ENCODE data around the gene SLC10A4.

SLC10A4 gene

DNA sequence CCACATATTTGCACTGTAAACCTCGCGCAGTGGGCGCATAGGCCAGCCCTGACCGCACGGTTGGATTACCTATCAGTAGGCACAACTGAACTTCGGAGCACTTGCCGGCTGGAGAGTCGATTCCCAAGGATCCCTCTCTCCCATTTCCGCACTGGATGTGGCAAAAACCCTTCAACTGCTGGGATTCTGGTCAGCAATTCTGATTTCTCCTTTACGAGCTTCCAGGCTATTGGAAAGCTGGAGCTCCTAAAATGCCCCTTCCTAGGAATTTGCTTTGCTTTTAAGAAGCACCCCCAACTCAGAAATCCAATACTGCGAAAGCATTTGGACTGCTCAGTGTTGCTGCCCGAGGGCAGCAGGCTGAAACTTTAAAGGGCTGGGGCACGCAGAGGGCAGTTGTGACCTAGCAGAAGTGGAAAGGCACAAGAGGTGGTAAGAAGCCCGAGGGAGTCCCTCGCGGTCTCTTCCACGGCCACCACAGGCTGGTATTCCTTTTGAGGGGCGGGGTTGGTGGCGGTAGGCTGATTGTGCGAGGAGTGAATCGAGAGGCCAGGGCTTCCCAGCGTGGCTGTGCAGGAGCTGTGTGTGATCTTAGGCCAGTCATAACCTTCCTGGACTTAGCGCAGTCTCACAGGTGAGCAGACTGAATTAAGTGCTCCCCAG lies 8.5 kb downstream of the SLC10A4 start:
- TF ChIP-seq EZH2phosphoT487 (IDR thresholded peaks at IDR 0.05; ENCODE audit: low read length) (no peak), EZH2 (optimal IDR thresholded peaks at IDR 0.05; ENCODE audit: low read depth, low read length) (no peak)
- TF ChIP-seq, protein P1, sequence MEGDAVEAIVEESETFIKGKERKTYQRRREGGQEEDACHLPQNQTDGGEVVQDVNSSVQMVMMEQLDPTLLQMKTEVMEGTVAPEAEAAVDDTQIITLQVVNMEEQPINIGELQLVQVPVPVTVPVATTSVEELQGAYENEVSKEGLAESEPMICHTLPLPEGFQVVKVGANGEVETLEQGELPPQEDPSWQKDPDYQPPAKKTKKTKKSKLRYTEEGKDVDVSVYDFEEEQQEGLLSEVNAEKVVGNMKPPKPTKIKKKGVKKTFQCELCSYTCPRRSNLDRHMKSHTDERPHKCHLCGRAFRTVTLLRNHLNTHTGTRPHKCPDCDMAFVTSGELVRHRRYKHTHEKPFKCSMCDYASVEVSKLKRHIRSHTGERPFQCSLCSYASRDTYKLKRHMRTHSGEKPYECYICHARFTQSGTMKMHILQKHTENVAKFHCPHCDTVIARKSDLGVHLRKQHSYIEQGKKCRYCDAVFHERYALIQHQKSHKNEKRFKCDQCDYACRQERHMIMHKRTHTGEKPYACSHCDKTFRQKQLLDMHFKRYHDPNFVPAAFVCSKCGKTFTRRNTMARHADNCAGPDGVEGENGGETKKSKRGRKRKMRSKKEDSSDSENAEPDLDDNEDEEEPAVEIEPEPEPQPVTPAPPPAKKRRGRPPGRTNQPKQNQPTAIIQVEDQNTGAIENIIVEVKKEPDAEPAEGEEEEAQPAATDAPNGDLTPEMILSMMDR (IDR thresholded peaks at IDR 0.05; ENCODE audit: low read length), result no peak
- no peak overlapping the region for H3K4me3 ChIP-seq (ENCODE audit: low read length)
- H3K79me2 ChIP-seq (ENCODE audit: low read length), result no peaks in the 10 kb centered on the region
- H3K36me3 ChIP-seq (replicated peaks; ENCODE audit: insufficient read depth, low read length), result no peaks in the 10 kb centered on the region
- no peak overlapping the region for H3K27ac ChIP-seq (ENCODE audit: low read length)
- no peak overlapping the region for H3K9ac ChIP-seq (ENCODE audit: low read length)
- no peaks in the 10 kb centered on the region for H3F3A ChIP-seq (ENCODE audit: insufficient read depth, low read length)
- no peaks in the 10 kb centered on the region for H3K27me3 ChIP-seq (replicated peaks; ENCODE audit: insufficient read depth, low read length)
- no peaks in the 10 kb centered on the region for H3K4me1 ChIP-seq (ENCODE audit: low read length)
- H4K20me1 ChIP-seq (ENCODE audit: insufficient read depth, low read length), result no peaks in the 10 kb centered on the region
- no peak overlapping the region for H3K4me2 ChIP-seq (ENCODE audit: low read depth, low read length)
- H2AFZ ChIP-seq (ENCODE audit: low read length), result no peak overlapping the region
- no peaks in the 10 kb centered on the region for H3K9me2 ChIP-seq (replicated peaks; ENCODE audit: insufficient read depth, low read length)
- DNase-seq, result no peak
- no peaks in the 10 kb centered on the region for H3K9me3 ChIP-seq (replicated peaks; ENCODE audit: insufficient read depth, low read length)

DNA sequence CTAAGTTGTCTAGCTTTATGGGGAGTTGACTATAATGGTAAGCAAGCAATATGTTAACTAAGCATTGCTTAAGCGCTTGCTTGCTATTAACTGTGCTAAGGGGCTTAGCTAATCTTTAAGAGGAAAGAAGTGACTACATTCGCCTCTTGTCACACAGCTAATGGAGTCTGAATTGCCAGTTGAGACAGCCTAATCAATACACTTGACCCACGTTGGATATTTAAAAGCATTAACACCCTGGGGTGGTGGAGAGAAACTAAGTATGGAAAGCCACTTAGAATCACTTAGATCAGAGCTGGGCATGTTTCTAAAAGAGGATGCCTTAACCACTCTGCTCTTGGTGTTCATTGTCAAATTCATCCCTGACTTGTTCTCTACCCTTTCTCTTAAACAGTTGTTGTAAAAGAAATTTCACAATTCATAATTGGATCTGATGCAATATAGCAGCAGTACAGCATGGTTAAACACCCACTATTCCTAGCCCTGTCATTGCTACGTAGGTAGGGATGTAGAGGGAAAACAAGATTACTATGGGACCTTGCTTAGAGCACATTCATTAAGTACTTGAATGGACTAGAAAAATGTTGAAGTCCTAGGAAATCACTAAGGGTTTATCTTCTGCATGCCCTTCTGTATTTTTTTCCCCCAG lies 10.4 kb downstream of the SLC10A4 start:
- Histone ChIP-seq H2AFZ (ENCODE audit: low read length) (no peak overlapping the region), H3K9ac (ENCODE audit: low read length) (no peak overlapping the region), H3K79me2 (ENCODE audit: low read length) (no peaks in the 10 kb centered on the region), H3K9me2 (replicated peaks; ENCODE audit: insufficient read depth, low read length) (no peaks in the 10 kb centered on the region), H3F3A (ENCODE audit: insufficient read depth, low read length) (no peaks in the 10 kb centered on the region), H3K36me3 (replicated peaks; ENCODE audit: insufficient read depth, low read length) (no peaks in the 10 kb centered on the region), H3K9me3 (replicated peaks; ENCODE audit: insufficient read depth, low read length) (no peaks in the 10 kb centered on the region), H3K4me3 (ENCODE audit: low read length) (no peak overlapping the region), H3K4me2 (ENCODE audit: low read depth, low read length) (no peak overlapping the region), H3K4me1 (ENCODE audit: low read length) (0 out of 2 replicates have a peak, but pooled peaks cover under 1% of the 10 kb centered on the region), H3K27me3 (replicated peaks; ENCODE audit: insufficient read depth, low read length) (no peaks in the 10 kb centered on the region), H3K27ac (ENCODE audit: low read length) (no peak overlapping the region), H4K20me1 (ENCODE audit: insufficient read depth, low read length) (no peaks in the 10 kb centered on the region; the same call in 1 of the 2 replicates)
- no peak for DNase-seq
- no peak for TF ChIP-seq EZH2 (optimal IDR thresholded peaks at IDR 0.05; ENCODE audit: low read depth, low read length)
- TF ChIP-seq, protein P1 (IDR thresholded peaks at IDR 0.05; ENCODE audit: low read length), result no peak
- no peak for TF ChIP-seq EZH2phosphoT487 (IDR thresholded peaks at IDR 0.05; ENCODE audit: low read length)

DNA sequence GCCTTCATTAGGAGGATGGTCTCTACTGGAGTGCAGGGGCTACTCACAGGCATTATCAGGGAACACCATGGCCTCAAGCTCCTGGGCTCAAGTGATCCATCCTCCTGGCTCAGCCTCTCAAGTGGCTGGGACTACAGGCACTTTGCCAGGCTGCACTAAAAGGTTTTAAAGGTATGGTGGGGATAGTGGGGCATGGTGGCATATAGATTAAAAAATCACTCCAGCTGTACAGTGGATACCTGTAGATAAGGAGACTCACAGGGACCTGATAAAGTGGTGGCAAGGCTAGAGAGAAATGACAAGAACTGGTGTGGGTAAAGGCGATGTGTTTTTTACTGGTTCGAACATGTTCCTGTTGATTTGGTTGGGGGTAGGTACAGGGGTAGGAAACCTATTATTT lies 12.8 kb downstream of the SLC10A4 start:
- no peaks in the 10 kb centered on the region for H3K36me3 ChIP-seq (replicated peaks; ENCODE audit: insufficient read depth, low read length)
- peaks cover 18% of the 10 kb centered on the region for H3K4me1 ChIP-seq (ENCODE audit: low read length)
- H3K9me2 ChIP-seq (replicated peaks; ENCODE audit: insufficient read depth, low read length), result no peaks in the 10 kb centered on the region
- no peaks in the 10 kb centered on the region for H3K79me2 ChIP-seq (ENCODE audit: low read length)
- DNase-seq, result no peak
- no peaks in the 10 kb centered on the region for H3K27me3 ChIP-seq (replicated peaks; ENCODE audit: insufficient read depth, low read length)
- H2AFZ ChIP-seq (ENCODE audit: low read length), result no peak overlapping the region
- TF ChIP-seq EZH2phosphoT487 (IDR thresholded peaks at IDR 0.05; ENCODE audit: low read length) (no peak), EZH2 (optimal IDR thresholded peaks at IDR 0.05; ENCODE audit: low read depth, low read length) (no peak)
- TF ChIP-seq, protein P1 (IDR thresholded peaks at IDR 0.05; ENCODE audit: low read length), result no peak
- no peaks in the 10 kb centered on the region for H3K9me3 ChIP-seq (replicated peaks; ENCODE audit: insufficient read depth, low read length)
- no peak overlapping the region for H3K4me2 ChIP-seq (ENCODE audit: low read depth, low read length)
- H3F3A ChIP-seq (ENCODE audit: insufficient read depth, low read length), result peaks cover 14% of the 10 kb centered on the region
- no peaks in the 10 kb centered on the region; the same call in 1 of the 2 replicates for H4K20me1 ChIP-seq (ENCODE audit: insufficient read depth, low read length)
- H3K4me3 ChIP-seq (ENCODE audit: low read length), result no peak overlapping the region
- H3K27ac ChIP-seq (ENCODE audit: low read length), result no peak overlapping the region
- no peak overlapping the region for H3K9ac ChIP-seq (ENCODE audit: low read length)
